Suppressor macrophage treated with lipopolysaccharide for 4 hours (primary cell): ENCODE measurements around the gene IMPDH1.
A peak's percentile ranks its signal among the peaks of the same experiment; 100 is the strongest.
"Not testable (repeated sequence)": the region's sequence is repeated elsewhere in the genome, so short reads cannot be mapped to it uniquely, and the experiment has no call there.

Experiments used
- DNase-seq: peaks from one replicate; pipeline ENCODE4 v3.0.0-alpha.2; 2020

The IMPDH1 gene

GRCh38 chr7:128409596-128410450 lies at the start of gene IMPDH1:
Gene IMPDH1 (minus strand): TSS chr7:128409982. CDS start chr7:128409901, 81 bp downstream.
- peak; percentile 86 for DNase-seq

DNA sequence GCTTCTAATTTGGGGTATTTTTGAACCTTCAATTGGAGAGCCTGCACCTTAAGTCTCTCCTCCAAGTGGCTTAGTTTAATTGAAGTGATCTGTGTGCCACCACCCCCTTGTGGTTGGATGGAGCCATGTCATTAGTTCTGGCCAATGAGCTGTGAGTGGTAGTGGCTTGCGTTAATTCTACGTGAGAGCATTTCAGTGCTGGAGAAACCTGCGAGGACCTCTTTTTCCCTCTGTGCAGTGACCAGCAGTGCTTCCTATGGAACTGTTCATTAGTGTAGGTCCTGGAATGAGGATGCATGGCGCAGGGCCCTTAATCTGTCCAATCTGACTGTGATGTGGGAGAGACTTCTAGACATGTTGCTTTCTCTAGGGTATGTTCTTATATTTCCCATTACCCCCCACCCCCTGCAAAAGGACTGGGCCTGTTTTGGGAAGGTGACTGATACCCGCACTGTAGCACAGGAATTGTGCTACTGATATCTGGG lies 49.7 kb upstream of the IMPDH1 start:
- DNase-seq, result peak; percentile 76

DNA sequence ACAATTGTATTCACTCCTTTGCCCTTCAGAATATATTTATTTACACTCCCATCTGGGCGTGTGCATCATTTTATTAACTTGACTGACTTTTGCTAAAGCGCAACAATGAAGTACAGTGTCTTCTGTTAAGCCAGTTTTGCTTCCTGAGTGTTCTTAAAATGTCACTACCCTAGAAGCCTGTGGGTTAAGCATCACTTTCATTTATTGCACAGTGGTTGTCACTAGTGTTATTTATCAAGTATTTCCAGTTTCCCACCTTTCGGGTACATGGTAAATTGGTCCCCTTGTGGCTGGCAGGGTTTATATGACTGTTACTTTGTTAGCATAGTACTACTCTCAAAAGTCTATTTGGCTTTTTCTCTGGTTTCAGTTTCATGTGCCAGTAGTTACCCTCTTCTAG lies 49.2 kb upstream of the IMPDH1 start:
- DNase-seq, result no peak

DNA sequence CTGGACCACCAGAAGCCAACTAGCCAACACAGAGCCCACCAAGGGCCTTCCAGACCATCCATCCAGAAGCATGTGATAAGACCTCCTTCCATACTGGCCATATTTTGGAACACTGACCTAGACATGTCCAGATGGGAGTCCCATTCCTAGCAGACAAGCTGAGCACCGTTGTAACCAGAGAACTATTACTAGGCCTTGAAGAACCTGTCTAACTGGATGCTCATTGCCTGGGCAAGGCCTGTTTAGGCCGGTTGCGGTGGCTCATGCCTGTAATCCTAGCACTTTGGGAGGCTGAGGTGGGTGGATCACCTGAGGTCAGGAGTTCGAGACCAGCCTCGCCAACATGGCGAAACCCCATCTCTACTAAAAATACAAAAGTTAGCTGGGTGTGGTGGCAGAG lies 47.6 kb upstream of the IMPDH1 start:
- DNase-seq, result not testable (repeated sequence)

DNA sequence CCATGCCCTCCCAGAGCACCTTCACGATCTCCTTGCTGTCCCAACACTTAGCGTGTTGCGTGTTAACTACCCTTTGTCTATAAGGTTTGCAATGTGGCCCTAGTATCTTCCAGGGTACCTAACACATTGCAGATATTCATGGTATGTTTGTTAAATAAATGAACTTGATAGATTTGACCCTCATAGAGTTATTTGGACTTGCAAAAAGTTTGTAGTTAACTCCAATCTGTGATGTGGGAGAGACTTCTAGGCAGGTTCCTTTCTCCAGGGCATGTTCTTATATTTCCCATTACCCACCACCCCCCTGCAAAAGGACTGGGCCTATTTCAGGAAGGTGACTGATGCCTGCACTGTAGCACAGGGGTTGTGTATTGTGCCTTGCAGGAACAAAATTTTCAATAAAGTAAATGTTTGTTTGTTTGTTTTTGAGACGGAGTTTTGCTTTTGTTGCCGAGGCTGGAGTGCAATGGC lies 46.5 kb upstream of the IMPDH1 start:
- no peak for DNase-seq

- DNase-seq, result peak; percentile 99
Measured at GRCh38 chr7:128455543-128456254, 45.9 kb upstream of the IMPDH1 start, which contains the start of gene HILPDA. Gene HILPDA (plus strand): TSS chr7:128455878. CDS start chr7:128457269, 1,391 bp downstream.

DNA sequence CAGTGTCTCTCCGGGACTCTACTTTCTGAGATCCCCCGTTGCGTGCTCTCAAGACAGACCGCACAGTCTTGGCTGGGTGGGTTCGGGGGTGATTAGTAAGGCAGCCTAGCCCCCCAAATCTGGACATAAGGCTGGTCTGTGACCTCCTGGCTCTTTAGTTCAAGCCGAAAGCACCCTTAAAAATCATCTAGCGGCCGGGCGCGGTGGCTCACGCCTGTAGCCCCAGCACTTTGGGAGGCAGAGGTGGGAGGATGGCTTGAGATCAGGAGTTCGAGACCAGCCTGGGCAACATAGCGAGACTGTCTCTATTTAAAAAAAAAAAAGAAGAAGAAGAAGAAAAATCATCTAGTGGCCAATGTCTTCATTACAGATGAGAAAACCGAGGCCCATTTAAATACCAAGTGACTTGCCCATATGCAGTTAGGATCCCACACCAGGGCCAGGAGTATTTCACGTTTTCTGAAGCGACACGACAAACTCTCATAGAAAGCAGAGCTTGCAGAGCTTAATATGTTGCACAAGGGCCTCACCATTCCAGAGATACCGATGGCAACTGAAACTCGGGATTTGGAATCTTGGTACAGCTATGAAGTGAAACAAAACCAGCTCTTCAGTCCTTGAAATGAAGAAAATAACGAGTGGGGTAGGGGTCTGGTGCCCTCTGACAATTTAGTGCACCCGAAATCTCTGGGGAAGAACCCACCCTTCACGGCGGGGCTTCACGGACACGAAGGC lies 45.2 kb upstream of the IMPDH1 start:
- peak; percentile 49 for DNase-seq

DNA sequence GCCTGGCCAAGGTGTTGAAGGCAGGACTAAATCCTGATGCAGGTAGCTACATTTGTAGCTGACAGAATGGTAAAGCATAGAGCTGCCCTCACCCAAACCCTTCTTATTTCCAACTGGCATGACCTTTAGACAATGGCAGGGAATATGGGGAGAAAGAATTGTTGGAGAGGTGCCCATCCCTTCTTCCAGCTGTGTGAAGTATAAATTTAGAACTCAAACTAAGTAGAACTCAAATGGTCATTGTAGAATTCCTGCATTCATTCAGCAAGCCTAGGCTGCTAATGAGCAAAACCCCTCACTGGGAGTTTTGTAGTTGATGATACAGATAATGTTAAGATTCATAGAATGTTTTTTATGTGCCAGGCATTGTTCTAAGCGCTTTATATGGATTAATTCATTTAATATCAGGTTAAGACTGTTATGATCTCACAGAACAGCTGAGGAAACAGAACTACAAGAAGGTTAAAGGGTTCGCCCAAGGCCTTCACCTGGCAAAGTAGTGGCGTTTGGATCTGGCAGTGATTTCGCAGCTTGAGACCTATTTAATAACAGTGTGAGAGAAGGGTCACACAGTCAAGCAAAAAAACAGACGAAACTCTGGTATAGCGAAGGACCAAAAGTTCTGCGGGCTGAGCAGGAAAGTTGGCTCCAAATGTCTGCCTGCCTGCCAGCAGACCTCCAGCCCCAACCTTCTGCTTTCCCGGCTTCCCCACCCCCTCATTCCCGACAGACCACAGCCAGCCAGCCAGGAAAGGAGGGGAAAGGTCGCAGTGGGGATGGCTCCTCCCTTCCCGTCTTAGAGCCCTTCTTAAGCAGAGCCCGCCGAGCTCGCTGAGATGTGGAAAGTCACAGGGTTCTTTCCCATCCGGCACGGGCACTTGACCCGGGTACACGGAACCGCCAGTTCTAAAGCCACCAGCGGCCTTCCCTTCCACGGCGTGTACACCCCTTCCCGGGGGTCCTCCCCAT lies 44.3 kb upstream of the IMPDH1 start:
- no peak for DNase-seq

DNA sequence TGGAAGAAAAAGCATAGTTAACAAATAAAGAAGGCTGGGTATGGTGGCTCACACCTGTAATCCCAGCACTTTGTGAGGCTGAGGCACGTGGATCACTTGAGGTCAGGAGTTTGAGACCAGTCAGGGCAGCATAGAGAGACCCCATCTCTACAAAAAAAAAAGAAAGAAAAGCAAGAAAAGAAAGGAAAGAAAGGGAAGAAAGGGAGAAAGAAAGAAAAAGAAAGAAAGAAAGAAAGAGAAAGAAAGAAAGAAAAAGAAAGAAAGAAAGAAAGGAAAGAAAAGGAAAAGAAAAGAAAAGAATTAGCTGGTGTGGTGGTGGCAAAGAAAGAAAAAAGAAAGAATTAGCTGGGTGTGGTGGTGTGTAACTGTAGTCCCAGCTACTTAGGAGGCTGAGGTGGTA lies 42.8 kb upstream of the IMPDH1 start:
- DNase-seq, result no peak

GRCh38 chr7:128450913-128451312 lies 41.1 kb upstream of the IMPDH1 start:
- DNase-seq, result no peak

- peak; percentile 56 for DNase-seq
Measured at GRCh38 chr7:128450409-128450808, 40.6 kb upstream of the IMPDH1 start.

- DNase-seq, result peak; percentile 61
Measured at GRCh38 chr7:128448751-128449302, 39.0 kb upstream of the IMPDH1 start.

DNA sequence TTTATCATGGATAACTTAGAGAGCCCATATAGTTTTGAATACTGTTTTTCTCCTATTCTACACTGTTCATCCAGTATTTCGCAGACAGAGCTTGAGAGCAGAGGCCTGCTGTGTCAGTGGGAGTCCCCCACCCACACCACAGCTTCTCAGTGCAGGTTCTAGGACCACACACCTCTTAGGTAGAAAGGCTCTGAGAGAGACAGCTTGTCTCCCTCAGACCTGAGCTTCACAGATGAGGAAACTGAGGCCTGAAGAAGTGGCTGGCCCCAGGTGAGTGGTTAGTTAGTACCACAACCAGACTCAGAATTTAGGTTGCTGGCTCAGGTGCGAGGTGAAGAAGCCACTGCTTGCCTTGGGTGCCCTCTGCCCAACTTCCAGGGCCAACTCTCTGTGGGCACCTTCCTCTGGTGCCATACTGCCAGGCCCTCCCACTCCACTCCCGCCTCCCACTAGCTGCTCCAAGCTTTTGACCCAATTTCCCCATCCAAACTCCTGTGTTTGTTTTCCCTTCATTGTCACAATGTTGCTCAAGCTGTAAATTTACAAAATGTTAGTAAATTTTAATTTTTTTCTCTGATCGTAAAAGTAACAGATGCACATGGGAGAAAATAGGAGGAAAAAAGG lies 38.3 kb upstream of the IMPDH1 start:
- DNase-seq, result no peak

- DNase-seq, result no peak
Measured at GRCh38 chr7:128446306-128446705, 36.5 kb upstream of the IMPDH1 start.

GRCh38 chr7:128443831-128444600 lies 34.2 kb upstream of the IMPDH1 start:
- DNase-seq, result no peak

DNA sequence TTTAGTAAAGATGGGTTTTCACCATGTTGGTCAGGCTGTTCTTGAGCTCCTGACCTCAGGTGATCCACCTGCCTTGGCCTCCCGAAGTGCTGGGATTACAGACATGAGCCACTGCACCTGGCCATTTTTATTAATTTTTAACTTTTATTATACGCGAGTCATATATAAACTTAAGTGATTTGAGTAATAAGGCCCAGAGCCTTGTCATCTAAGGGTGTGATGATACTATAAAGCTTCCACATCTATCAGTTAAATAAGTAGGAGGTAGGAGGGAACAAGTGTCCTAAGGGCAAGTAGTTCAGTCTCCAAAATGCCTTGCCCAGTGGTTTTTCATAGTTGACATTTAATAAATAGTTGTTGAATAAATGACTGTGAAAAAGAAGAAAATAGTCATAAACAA lies 32.6 kb upstream of the IMPDH1 start:
- DNase-seq, result no peak

- DNase-seq, result peak; percentile 82
Measured at GRCh38 chr7:128437426-128438332, 27.9 kb upstream of the IMPDH1 start.

GRCh38 chr7:128435327-128435686 lies 25.5 kb upstream of the IMPDH1 start:
- no peak for DNase-seq
